ENCODE results near the gene NDUFAF5.
A peak's percentile ranks its signal among the peaks of the same experiment; 100 is the strongest.

NDUFAF5 gene

DNA sequence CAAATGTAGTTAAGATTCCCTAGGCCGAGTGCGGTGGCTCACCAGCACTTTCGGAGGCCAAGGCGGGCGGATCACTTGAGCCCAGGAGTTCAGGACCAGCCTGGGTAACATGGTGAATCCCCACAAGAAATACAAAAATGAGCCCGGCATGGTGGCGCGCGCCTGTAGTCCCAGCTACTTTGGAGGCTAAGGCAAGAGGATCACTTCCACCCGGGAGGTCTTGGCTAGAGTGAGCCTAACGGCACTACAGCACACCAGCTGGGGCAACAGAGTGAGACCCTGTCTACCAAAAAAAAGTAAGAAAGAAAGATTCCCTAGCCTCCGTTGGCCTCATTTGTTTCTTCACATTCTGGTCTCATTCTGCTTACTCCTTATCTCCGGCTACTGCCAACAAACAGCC is 1.3 kb upstream of the NDUFAF5 start:
- TF ChIP-seq, protein P1, sequence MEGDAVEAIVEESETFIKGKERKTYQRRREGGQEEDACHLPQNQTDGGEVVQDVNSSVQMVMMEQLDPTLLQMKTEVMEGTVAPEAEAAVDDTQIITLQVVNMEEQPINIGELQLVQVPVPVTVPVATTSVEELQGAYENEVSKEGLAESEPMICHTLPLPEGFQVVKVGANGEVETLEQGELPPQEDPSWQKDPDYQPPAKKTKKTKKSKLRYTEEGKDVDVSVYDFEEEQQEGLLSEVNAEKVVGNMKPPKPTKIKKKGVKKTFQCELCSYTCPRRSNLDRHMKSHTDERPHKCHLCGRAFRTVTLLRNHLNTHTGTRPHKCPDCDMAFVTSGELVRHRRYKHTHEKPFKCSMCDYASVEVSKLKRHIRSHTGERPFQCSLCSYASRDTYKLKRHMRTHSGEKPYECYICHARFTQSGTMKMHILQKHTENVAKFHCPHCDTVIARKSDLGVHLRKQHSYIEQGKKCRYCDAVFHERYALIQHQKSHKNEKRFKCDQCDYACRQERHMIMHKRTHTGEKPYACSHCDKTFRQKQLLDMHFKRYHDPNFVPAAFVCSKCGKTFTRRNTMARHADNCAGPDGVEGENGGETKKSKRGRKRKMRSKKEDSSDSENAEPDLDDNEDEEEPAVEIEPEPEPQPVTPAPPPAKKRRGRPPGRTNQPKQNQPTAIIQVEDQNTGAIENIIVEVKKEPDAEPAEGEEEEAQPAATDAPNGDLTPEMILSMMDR (IDR thresholded peaks at IDR 0.05), result no peak
- no peak overlapping the region for H3K27ac ChIP-seq

DNA sequence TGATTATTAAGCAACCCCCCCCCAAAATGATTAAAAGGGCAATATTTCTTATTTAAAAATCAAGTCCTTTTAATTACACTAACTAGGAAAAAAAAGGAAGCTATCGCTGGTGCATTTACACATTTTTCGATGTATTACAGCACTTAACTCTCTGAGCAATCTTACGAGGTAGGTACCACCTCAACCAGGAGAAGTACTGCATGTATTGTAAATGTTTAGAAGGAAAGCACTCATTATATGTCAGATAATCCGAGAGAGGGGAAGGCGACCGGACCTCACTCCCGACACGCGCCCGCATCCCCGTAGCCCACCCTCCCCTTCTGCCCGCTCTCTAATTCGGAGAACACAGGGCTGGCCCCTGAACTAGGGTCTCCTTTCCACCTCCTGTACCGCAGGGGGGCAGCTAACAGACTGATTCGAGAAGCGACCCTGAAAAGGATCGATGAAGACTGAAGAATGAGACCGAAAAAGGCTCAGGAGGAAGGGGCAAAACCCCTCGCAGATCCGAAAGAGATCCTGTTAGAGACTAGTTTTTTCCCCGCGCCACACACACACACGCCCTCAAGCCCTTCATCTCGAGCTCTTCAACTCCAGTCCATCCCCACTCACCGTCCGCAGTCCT is 446 bp upstream of the NDUFAF5 start:
- peak overlapping the region; percentile 87 for H3K27ac ChIP-seq
- TF ChIP-seq, protein P1 (IDR thresholded peaks at IDR 0.05), result no peak

DNA sequence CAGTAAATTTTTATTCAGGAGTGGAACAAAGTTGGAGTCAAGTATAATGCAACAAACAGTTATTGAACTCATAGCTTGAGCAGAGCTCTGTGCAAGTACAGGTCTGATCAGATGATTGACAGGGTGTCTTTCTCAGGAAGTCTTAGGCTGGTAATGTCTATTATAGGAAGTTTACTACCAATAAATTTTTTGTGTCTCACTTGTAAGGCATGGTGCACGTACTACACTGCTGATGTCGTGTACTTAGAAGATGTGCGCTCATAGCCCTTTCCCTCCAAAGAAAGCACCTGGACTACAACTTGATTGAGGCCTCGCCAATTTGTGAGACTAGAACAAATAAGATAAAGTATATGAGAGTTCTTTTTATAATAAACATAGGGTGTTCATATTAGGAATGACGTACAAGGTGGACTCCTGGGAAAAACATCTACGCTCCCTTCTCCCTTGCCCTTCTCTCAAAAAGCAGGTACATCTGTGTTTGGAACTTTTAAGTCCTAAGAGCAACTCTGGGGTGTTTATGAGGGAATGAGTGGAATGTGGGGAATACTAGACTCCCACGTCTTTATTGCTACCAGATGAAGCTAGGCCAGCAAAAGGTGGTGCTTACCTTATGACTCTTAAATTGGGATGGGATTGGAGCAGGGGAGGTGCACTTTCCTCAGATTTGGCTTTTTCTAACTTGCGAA is 1.5 kb downstream of the NDUFAF5 start:
- H3K27ac ChIP-seq, result peak overlapping the region; percentile 87
- TF ChIP-seq ZFX (IDR thresholded peaks at IDR 0.05; ENCODE audit: borderline replicate concordance), result no peak
- TF ChIP-seq, protein P1 (IDR thresholded peaks at IDR 0.05), result no peak

DNA sequence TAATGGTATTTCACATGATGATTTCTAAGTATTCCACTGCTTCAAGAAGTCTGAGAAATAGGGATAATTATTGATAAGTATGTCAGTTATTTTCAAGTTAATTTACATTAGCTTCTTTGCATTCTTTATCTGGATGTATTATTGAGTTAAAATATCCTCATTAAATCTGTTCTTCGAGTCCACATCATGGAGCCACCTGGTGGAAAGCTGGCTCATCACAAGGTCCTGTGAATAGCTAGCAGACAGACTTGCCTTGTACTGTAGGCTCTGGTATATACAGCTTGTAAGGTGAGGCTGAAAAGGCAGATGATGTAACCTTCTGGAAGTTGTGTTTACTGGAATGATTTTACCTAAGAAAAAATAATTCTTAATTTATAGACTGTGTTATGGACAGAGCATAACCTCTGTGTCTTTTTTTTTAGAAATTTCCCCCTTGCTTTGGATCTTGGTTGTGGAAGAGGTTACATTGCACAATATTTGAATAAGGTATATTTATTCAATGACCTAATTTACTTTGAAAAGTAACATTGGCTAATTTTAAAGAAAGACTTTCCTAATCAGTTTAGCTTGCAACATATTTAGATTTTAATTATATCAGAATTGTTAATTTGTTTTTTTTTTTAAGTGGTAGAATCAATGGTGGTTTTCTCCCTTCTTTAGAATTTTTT is 3.5 kb downstream of the NDUFAF5 start:
- no peak for TF ChIP-seq ZFX (IDR thresholded peaks at IDR 0.05; ENCODE audit: borderline replicate concordance)
- TF ChIP-seq, protein P1 (IDR thresholded peaks at IDR 0.05), result peak; percentile 73

DNA sequence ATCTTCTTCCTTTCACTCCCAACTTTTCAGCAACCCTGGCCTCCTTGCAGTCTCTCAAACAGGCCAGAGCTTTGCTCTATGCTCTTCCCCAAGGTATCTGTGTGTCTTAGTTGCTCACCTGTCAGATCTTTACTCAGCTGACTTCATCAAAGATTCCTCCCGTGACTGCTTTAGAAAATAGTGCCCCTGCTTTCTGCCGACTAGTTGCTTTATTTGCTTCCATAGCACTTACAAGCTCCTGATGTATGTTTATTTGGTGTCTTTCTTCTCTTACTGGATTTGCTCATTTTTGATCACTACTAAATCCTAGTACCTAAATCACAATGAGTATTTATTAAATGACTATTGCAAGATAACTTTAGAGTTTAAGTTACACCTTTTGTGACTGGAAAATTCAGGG is 5.9 kb downstream of the NDUFAF5 start:
- no peak for TF ChIP-seq ZFX (IDR thresholded peaks at IDR 0.05; ENCODE audit: borderline replicate concordance)
- TF ChIP-seq, protein P1 (IDR thresholded peaks at IDR 0.05), result no peak
- no peak overlapping the region for H3K27ac ChIP-seq

More for the DNA sequence above, 3.5 kb downstream of the NDUFAF5 start:
- no peak overlapping the region for H3K27ac ChIP-seq

DNA sequence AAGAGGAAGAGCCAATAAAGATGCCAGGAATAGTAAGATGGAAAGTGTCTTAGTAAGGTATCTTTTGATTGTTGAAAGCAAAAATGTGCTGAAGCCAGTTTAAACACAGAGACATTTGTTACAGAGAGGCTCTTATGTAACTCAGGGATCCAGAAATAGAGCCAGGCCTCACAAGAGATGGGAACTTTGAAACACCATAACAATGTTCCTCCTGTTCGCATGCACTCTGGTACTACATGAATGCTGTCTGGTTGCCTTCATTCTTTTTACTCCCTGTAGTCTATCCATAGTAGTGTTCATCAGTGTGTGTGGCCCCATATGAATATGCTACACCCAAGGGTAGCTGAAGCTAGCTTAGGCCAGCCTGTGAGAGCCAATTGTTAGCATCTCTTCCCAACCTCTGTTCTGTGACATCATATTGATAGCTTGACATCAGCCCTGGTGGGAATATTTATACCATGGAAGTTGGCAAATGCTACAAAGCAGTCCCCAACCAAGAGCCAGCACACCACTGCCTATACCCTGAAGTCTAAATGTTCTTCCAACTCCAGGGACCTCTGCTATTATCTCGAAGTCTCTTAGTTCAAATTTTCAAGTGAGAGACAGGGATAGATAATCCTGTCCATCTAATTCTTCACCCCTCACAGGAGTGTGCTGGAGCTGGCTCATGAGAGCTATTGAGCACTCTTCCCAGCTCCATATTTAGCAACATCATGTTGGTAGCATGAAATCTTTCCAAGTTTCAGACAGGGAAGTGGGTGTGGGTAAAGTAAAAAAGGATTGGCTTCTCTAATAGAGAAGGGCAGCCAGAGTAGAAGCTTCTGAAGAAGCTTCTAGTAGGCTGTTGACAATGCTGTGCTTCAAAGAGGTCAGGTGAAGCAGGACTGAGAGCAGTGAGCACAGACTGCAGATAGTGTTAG is 7.0 kb downstream of the NDUFAF5 start:
- no peak overlapping the region for H3K27ac ChIP-seq
- TF ChIP-seq, protein P1 (IDR thresholded peaks at IDR 0.05), result no peak
- TF ChIP-seq ZFX (IDR thresholded peaks at IDR 0.05; ENCODE audit: borderline replicate concordance), result no peak
